ENCODE results near the gene MMUT.
"Not testable (repeated sequence)": the region's sequence is repeated elsewhere in the genome, so short reads cannot be mapped to it uniquely, and the experiment has no call there.

Gene MMUT

DNA sequence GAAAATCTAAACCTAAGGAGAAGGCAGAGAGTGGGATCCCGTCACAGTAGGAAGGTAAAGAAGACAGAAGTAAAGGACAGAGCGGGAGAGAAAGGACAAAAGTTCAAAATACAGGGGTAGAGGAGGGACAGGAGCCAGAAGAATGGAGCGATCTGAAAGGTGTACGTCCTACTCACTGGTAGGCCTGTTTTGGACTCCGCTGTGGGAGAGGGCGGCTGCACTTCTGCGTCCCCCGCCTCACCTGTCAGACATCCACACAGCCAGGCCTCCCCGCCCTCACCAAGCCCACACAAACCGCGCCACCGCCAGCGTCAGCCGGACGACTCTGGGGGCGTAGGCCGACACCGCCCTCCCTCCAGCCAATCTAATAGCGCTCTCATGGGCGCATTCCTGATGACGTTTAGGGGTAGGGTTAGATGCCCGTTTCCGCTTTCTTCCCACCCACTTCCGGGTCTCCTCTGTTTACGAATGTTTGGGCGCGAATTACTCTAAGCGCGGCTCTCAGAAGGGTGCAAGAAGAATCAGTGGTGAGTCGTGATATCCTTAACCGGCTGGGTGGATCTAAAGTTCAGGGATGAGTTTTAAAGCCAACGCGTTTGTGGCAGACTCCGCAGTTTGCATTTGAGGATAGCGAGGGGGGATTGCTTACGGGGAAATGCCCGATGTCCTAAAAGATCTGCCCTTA lies at the start of gene MMUT, which contains the start of gene CENPQ:
MMUT (minus strand) TSS at position 327 of the 685 bp plus-strand sequence. CDS start 3,787 bp downstream, outside the sequence.
CENPQ (plus strand) TSS at position 444 of the 685 bp plus-strand sequence. CDS start 6,807 bp downstream, outside the sequence.
- peak; percentile 98 for DNase-seq (ENCODE audit: low read depth)

DNA sequence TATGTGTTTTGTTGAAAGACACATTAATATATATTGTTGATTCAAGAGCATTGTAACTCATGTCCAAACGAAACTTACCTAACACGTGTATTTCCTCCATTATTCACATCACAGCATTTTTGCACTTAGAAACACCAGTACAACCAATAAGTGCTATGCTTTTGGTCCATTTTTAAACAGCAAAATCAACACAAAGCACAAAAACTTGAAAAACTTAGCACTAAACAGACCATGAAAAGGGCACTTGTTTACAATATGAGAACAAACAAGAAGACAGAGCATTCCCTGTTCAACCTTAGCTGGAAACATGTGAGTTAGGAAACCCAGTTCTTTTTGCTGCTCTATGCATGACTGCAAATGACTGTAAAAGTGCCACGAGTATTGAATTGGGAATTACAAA lies 46.3 kb upstream of the MMUT start:
- no peak for DNase-seq (ENCODE audit: low read depth)

DNA sequence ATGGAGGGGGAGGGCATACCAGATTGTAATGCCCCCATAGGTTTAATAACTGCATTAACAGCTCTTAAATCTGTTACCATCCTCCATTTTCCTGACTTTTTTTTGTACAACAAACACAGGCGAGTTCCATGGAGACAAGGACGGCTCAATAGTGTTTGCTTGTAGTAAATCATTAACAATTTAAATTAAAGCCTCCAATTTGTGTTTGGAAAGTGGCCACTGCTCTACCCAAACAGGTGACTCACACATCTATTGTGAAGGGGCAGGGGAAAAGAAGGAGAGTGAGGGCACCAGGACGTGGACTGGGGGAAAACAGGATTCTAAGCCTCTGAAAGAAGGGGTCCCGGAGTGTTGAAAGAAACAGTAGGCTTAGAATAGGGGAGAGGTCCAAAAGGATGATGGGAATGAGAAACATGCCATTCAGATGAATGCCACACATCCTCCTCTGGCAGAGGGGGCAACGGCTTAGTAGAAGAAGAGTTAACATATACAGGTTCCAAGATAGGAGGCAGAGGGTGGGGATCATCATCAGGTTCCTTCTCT lies 43.6 kb upstream of the MMUT start:
- no peak for DNase-seq (ENCODE audit: low read depth)

DNA sequence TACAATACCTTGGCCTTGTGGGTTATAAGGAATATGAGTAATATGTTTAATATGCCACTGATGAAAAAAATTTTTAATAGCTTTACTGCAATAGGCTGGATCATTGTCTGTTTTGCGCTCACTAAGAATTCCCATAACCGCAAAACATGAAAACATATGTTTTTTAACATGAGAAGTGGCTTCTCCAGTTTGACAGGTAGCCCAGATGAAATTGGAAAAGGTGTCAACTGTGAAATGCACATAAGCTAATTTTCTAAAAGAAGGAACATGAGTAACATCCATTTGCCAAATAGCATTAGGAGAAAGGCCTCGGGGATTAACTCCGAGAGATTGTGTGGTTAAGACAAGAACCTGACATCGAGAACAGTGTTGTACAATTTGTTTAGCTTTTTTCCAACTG lies 41.6 kb upstream of the MMUT start:
- no peak for DNase-seq (ENCODE audit: low read depth)

DNA sequence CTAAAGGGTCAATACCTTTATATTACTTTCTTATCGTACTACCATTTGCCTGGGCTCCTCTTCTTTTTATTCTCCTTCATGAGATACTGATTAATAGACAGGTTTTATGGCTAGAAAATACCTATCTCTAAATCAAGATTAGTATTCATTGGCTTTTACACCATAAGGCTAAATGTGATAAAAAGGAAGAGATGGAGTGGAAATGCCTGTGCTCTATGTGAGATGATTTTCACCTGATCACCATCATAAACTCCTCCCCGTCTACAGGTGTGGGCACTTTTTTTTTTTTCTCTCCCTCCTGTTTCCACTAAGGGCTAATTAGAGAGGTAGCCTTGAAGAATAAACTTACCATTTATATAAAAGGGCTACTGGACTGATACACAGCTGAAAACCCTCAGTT lies 36.6 kb upstream of the MMUT start, which contains the start of gene GLYATL3:
GLYATL3 (plus strand) TSS at position 301 of the 400 bp plus-strand sequence. CDS start 12,068 bp downstream, outside the sequence.
- DNase-seq (ENCODE audit: low read depth): no peak

DNA sequence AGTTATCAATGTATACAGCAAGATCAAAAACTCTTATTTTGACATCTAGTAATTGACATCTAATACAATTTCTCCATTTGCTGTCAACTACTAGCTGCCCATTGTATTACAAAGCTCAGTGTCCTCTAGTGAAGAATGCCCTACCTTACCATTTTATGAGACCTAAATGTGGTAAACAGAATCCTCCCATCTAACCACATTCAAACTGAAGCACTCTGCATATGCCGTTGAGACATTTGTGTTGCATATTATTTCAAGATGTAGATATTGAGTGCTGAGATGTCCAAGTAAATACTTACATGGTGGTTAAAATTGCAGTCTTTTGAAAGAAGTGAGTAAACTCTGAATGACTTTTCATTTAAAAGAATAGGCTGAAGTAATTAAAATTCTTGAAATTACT lies 36.1 kb upstream of the MMUT start:
- no peak for DNase-seq (ENCODE audit: low read depth)

DNA sequence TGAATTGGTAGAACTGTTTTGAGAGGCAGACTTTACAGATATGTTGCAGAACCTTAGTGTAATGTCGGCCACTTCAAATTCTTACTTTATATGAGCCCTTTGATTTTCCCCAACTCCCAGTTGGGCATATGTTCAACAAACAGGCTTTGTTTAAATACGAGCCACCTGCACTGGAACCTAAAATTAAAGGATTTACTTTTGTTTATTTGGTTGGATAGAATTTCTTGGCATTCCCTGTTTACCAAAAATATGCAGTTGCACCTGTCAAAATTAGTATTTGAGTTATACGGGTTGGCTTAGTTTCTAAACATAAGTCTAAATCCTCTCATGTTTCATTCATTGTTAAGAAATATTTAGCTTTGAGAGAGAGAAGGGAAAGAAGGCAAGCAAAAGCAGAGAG lies 34.3 kb upstream of the MMUT start:
- DNase-seq (ENCODE audit: low read depth): no peak

DNA sequence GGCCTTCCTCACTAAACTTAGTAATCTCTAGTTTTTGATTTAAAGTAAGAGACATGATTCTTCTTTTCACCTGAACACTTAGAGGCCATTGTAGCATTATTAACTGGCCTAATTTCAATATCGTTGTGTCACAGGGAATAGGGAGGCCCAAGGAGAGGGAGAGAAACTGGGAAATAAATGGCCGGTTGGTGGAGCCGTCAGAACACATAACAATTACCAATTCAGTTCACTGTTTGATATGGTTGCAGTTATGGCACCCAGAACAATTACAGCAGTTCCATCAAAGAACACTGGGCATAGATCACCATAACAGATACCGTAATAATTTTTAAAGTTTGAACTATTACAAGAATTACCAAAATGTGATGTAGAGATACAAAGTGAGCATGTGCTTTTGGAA lies 27.6 kb upstream of the MMUT start:
- DNase-seq (ENCODE audit: low read depth): no peak

DNA sequence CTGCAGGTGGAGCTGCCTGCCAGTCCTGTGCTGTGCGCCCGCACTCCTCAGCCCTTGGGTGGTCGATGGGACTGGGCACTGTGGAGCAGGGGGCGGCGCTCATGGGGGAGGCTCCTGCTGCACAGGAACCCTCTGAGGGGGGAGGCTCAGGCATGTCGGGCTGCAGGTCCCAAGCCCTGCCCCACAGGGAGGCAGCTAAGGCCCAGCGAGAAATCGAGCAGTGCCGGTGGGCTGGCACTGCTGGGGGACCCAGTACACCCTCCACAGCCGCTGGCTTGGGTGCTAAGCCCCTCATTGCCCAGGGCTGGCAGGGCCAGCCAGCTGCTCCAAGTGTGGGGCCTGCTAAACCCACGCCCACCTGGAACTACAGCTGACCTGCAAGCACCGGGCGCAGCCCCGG lies 20.3 kb upstream of the MMUT start:
- DNase-seq (ENCODE audit: low read depth): not testable (repeated sequence)

DNA sequence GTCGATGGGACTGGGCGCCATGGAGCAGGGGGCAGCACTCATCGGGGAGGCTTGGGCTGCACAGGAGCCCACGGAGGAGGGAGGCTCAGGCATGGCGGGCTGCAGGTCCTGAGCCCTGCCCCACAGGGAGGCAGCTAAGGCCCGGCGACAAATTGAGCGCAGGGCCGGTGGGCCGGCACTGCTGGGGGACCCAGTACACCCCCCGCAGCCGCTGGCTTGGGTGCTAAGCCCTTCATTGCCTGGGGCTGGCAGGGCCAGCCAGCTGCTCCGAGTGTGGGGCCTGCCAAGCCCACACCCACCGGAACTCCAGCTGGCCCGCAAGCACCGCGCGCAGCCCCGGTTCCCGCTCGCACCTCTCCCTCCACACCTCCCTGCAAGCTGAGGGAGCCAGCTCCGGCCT lies 18.8 kb upstream of the MMUT start:
- DNase-seq (ENCODE audit: low read depth): not testable (repeated sequence)

DNA sequence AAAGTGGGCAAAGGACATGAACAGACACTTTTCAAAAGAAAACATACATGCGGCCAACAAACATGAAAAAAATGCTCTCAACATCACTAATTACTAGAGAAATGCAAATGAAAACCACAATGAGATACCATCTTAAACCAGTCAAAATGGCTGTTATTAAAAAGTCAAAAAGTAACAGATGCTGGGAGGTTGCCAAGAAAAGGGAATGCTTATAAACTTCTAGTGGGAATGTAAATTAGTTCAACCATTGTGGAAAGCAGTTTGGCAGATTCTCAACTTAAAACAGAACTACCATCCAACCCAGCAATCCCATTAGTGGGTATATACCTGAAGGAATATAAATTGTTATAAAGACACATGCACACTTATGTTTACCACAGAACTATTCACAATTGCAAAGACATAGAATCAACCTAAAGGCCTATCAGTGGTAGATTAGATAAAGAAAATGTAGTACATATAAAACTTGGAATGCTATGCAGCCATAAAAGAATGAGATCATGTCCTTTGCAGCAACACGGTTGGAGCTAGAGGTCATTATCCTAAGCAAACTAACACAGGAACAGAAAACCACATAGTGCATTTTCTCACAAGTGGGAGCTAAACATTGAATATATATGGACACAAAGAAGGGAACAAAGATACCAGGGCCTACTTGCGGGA lies 16.4 kb upstream of the MMUT start:
- DNase-seq (ENCODE audit: low read depth): no peak

DNA sequence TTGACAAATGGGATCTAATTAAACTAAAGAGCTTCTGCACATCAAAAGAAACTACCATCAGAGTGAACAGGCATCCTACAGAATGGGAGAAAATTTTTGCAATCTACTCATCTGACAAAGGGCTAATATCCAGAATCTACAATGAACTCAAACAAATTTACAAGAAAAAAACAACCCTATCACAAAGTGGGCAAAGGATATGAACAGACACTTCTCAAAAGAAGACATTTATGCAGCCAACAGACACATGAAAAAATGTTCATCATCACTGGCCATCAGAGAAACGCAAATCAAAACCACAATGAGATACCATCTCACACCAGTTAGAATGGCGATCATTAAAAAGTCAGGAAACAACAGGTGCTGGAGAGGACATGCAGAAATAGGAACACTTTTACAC lies 13.5 kb upstream of the MMUT start:
- not testable (repeated sequence) for DNase-seq (ENCODE audit: low read depth)

DNA sequence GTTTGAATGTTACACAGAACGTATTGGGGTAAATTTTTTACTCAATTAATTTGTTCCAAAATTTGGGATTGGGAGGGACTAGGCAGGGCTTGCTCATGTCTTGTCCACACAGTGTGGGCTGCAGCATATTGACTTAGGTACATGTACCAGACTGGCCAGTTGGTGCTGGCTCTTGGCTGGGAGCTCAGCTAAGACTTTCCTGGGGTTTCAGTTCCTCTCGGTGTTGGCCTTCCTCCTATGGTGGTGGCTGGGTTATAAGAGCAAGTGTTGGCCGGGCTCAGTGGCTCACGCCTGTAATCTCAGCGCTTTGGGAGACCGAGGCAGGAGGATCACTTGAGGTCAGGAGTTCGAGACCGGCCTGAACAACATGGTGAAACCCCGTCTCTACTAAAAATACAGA lies 5.0 kb upstream of the MMUT start:
- no peak for DNase-seq (ENCODE audit: low read depth)

DNA sequence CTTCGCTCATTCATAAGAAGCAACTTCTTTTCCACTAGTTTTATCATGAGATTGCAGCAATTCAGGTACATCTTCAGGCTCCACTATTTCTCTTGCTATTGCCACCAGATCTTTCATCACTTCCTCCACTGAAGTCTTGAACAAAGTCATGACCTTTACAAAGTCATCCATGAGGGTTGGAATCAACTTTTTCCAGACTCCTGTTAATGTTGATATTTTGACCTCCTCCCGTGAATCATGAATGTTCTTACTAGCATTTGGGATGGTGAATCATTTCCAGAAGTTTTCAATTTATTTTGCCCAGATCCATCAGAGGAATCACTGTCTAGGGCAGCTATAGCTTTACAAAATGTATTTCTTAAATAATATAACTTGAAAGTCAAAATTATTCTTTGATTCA lies 1.6 kb upstream of the MMUT start:
- peak; percentile 33 for DNase-seq (ENCODE audit: low read depth)

DNA sequence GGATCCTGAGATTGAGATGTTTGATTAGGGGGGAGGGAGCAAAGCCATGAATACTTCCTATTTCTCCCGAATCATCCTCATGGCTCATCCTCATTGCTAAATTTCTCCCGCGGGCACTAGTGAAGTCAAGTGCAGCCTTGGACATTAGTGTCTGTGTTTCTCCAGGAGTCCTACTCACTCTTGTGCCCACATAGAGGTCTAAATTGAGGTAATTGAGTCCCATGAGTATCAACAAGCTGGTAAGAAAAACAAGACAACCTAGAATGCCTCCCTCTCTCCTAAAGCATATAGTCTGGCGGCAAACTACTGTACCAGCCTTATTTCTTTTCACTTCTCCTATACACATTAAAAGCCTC lies 537 bp upstream of the MMUT start:
- DNase-seq (ENCODE audit: low read depth): no peak

DNA sequence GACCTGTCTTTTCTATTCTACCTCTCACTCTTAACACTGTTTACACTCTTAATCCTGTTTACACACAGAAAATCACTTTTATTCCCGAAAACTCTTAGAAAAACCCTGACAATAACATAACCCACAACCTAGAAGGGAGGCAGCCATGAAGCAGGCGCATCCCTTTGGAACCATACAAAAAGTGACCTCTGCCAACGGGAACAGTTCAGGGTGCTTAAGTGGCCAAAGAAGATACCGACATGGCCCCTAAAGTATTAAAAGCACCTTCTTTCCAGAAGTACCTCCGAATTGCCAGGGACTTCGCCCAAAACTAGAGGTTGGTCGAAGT lies 490 bp downstream of the MMUT start:
- peak; percentile 17 for DNase-seq (ENCODE audit: low read depth)

DNA sequence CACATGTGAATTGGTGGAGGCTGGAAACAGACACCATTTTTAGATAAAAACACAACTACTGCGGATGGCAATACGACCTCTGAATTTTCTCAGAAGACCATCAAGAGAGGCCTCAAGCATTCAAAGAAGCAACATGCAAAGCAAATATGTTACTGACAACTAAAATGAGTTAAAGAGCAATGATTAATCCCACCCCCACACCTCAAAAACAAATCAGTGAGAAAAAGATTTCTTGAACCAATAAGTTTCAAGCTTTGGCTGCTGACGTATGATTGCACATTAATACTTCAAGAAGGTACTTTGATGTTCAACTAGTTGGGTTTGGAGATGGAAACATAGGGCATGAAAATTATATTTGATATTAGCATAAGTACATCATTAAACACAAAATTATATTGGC lies 982 bp downstream of the MMUT start:
- peak; percentile 15 for DNase-seq (ENCODE audit: low read depth)

DNA sequence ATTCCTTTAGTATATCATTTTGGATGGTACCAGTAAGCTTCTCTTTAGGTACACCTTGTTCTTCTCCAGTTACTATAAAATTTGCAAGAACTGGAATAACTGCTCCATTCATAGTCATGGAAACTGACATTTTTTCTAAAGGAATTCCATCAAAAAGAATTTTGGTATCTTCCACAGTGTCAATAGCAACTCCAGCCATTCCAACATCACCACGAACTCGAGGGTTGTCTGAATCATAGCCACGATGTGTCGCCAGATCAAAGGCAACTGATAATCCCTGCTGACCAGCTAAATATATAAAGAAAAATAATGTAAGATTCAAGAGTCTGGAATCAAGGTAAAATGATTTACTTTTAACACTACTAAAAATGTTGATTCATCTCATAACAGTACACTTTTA lies 5.3 kb downstream of the MMUT start:
- peak; percentile 34 for DNase-seq (ENCODE audit: low read depth)

DNA sequence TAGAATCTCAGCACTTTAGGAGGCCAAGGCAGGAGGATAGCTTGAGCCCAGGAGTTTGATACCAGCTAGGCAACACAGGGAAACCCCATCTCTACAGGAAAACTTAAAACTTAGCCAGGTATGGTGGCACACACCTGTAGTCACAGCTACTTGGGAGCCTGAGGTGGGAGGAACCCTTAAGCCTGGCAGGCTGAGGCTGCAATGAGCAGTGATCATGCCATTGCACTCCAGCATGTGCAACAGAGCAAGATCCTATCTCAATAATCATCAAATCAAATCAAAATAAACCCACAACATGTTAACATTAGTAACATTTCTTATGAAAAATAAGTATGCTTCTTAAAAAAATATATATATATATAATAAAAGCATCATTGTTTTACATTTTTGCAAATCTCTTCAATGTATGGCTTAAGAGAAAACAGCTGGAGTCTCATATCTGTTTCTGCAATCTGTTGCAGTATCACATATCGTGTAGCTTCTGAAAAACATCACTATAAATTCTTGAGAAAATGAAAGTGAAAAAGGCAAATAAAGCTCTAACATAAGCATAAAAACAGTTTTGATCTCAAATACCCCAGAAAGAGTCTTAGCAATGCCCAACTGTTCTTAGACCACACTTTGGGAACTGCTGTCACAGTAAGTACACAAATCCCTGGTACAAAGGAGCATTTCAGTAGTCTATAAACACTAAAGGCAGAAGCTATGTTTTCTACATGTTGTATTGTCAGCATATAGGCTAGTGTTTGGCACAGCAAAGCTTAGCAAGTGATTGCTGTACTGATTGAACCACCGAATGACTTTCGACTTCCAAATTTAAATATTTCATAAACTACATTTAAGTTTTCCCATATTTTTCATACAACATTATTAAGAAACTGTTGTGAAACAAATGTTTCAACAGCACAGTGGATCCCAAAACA lies 8.0 kb downstream of the MMUT start:
- no peak for DNase-seq (ENCODE audit: low read depth)

DNA sequence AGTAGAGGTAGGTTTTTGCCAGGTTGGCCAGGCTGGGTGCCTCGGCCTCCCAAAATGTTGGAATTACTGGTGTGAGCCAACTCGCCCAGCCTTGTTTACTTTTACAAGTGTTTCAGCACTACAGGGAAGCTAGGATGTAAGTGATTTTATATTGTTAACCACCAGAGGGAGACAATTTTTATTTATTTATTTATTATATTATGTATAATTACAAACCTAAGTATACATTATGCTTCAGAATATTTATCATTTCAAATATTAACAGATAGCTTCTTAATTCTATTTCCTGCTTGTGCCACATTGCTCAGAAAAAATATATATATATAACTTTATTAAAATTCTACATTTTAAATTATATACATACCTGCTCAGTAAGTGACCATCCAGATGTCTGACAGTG lies 9.8 kb downstream of the MMUT start:
- peak; percentile 49 for DNase-seq (ENCODE audit: low read depth)

DNA sequence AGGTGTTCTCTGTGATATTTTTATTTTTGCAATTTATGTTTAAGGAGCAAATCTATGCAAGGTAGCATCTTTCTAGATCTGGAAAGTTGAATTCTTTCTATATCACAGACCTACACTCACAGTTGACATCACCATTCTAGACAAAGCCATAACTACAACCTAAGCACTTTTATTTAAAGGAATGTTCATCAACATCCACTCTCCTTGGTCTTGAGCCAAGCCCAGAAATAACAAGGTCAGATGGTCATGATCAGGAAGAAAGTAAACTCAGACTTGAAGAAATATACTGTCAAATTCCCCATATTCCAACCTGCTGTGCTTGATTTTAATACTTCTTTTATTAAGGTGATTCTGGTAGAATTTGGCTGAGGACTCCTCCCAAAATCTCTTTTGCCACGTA lies 32.2 kb downstream of the MMUT start:
- DNase-seq (ENCODE audit: low read depth): no peak

DNA sequence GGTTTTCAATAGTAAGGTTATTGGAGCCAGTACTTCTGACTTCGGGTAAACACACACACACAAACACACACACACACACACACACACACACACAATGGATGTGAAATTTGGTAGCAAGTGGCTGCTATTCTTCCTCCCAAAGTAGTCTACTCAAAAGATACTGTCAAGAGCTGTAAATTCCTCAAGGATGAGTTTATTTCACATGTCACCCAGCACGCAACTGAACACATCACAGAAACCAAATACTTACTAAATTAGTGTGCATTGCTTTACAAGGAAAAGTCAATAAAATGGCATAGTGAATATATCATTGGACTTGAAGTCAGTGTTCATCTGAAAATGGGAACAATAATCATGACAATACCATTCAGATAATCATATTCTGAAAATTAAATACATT lies 32.9 kb downstream of the MMUT start:
- DNase-seq (ENCODE audit: low read depth): peak; percentile 72

DNA sequence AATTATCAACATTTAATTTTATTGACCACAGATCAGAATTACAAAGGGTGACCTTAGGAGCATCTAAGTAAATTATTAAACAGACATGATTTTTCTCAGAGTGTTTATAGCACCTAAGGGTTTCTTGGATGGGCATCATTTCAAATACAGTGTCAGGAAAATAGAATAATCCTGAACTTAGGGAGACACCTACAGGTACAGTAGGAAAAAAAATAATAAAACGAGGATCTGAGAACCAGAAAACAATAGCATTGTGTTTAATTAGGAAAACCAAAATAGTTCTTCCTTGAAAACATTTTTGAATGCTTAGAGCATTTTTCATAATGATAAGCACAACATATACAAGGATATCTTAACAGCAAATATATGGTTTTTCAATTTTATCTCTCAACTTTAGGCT lies 39.2 kb downstream of the MMUT start:
- DNase-seq (ENCODE audit: low read depth): peak; percentile 40
